ENCODE results near the gene RPL37. TPM values are rescaled to one million over a fixed set of nuclear protein-coding genes. Genes with fewer than 3 reads are reported as not detected.
"Not testable (repeated sequence)": the region's sequence is repeated elsewhere in the genome, so short reads cannot be mapped to it uniquely, and the experiment has no call there.

The RPL37 gene
- total RNA-seq, 1 donor from 2014 or later: 1,378 TPM

- no peak for FAIRE-seq
- DNase-seq (ENCODE audit: low spot score in 2 of 2): no peak
Measured at GRCh38 chr5:40838086-40838485, 3.1 kb upstream of the RPL37 start.

GRCh38 chr5:40834391-40834848, 602 bp downstream of the RPL37 start:
- DNase-seq (ENCODE audit: low spot score in 2 of 2): no peak
- FAIRE-seq: no peak

- DNase-seq (ENCODE audit: low spot score in 2 of 2): no peak
- no peak for FAIRE-seq
Measured at GRCh38 chr5:40833712-40834229, 1.3 kb downstream of the RPL37 start.

GRCh38 chr5:40832345-40832744, 2.7 kb downstream of the RPL37 start:
- DNase-seq (ENCODE audit: low spot score in 2 of 2) (no peak), FAIRE-seq (no peak)

- DNase-seq (ENCODE audit: low spot score in 2 of 2) (no peak), FAIRE-seq (no peak)
Measured at GRCh38 chr5:40831346-40832210, 3.4 kb downstream of the RPL37 start.

GRCh38 chr5:40829748-40830533, 5.1 kb downstream of the RPL37 start:
- FAIRE-seq: no peak

GRCh38 chr5:40828690-40829661, 6.0 kb downstream of the RPL37 start:
- DNase-seq (ENCODE audit: low spot score in 2 of 2): no peak
- no peak for FAIRE-seq

More at GRCh38 chr5:40829748-40830533, 5.1 kb downstream of the RPL37 start:
- no peak for DNase-seq (ENCODE audit: low spot score in 2 of 2)

- no peak for FAIRE-seq
Measured at GRCh38 chr5:40828021-40828631, 6.9 kb downstream of the RPL37 start.

GRCh38 chr5:40827188-40827977, 7.6 kb downstream of the RPL37 start:
- DNase-seq (ENCODE audit: low spot score in 2 of 2) (no peak), FAIRE-seq (no peak)

More at GRCh38 chr5:40828021-40828631, 6.9 kb downstream of the RPL37 start:
- no peak for DNase-seq (ENCODE audit: low spot score in 2 of 2)

- DNase-seq (ENCODE audit: low spot score in 2 of 2) (no peak), FAIRE-seq (no peak)
Measured at GRCh38 chr5:40826489-40827187, 8.4 kb downstream of the RPL37 start.

- FAIRE-seq; DNase-seq (ENCODE audit: low spot score in 2 of 2): not testable (repeated sequence)
Measured at GRCh38 chr5:40825461-40826043, 9.5 kb downstream of the RPL37 start.

- DNase-seq (ENCODE audit: low spot score in 2 of 2) (no peak), FAIRE-seq (no peak)
Measured at GRCh38 chr5:40823459-40823858, 11.6 kb downstream of the RPL37 start.

- FAIRE-seq: no peak
Measured at GRCh38 chr5:40813698-40814281, 21.2 kb downstream of the RPL37 start.

GRCh38 chr5:40812125-40812524, 22.9 kb downstream of the RPL37 start:
- no peak for FAIRE-seq
- DNase-seq (ENCODE audit: low spot score in 2 of 2): no peak

More at GRCh38 chr5:40813698-40814281, 21.2 kb downstream of the RPL37 start:
- no peak for DNase-seq (ENCODE audit: low spot score in 2 of 2)

GRCh38 chr5:40801771-40802562, 33.1 kb downstream of the RPL37 start:
- DNase-seq (ENCODE audit: low spot score in 2 of 2) (no peak), FAIRE-seq (no peak)

GRCh38 chr5:40799258-40799657, 35.8 kb downstream of the RPL37 start:
- DNase-seq (ENCODE audit: low spot score in 2 of 2): no peak
- FAIRE-seq: no peak
